PFSK-1 (cell line): Measurements from ENCODE around the gene A2M.

ENCODE experiments used
- POLR2AphosphoS5 ChIP-seq: IDR thresholded peaks from 2 replicates; pipeline ENCODE4 v1.6.1; 2012; ENCODE audit warnings: low read depth, mild to moderate bottlenecking, control low read depth, low read length, moderate library complexity
- TAF1 ChIP-seq: IDR thresholded peaks from 2 replicates; pipeline ENCODE4 v1.6.1; 2012; ENCODE audit warnings: low read length, control low read depth, borderline replicate concordance; ENCODE audit not compliant: insufficient read depth

DNA sequence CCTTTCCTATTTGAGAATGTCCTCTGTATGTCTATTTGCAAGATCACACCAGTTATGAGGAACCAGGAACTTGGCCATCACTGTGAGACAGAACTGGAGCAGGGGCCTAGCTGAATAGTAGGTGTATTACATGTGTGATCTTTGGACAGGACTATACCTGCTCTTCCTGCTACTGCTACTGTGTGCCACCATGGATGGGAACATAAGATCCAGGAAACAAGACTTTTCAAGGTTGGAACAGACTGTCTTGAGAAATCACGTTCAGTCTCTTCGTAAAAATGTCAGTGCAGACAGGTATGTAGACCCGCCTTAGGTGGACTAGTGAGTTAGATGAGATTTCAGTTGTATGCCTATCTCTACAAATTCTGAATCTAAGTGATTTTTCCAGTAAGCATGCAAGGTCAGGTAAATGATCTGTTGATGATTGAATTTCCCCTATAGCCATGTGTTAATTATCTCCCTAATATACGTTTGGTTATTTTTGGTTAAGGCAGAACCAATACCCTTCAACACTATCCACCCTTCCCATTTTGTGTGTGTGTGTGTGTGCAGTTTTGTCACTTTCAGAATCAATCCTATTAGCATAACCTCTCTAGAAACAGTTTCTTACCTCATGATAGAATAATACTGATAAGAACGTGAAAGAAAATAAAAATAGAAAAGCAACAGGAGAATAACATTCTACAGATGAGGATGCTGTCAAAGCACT is 7.1 kb downstream of the A2M start:
- no peak for TF ChIP-seq POLR2AphosphoS5
- TF ChIP-seq TAF1, result no peak
